ENCODE measurements around the gene MACF1. TPM values are rescaled to one million over a fixed set of nuclear protein-coding genes. Genes with fewer than 3 reads are reported as not detected.
A peak's percentile ranks its signal among the peaks of the same experiment; 100 is the strongest.

MACF1 gene
- total RNA-seq, 1 experiment from 2014 or later, result 190 TPM

- Mint-ChIP-seq H3K9me3 (no peaks in the 10 kb centered on the region), H3K4me1 (peaks cover 48 to 58% of the 10 kb centered on the region in 2 experiments), H3K27me3 (ENCODE audit: low read depth) (no peaks in the 10 kb centered on the region), H3K4me3 (no peak overlapping the region), H3K27ac (peak overlapping the region in 1 of 3 experiments; percentile 65; a peak in 3 of 7 replicates), H3K36me3 (ENCODE audit: insufficient read depth in 1 of 3, low read depth in 3 of 3) (no peaks in the 10 kb centered on the region; a peak in 2 of 7 replicates)
- Histone ChIP-seq H3K9me3 (ENCODE audit: control insufficient read depth, low read depth, low read length) (no peaks in the 10 kb centered on the region), H3K4ac (ENCODE audit: low read depth, low read length) (no peak overlapping the region), H3K9ac (ENCODE audit: extremely low read depth, insufficient read length, low read length) (no peak overlapping the region), H4K5ac (ENCODE audit: insufficient read length, low read depth, low read length) (no peak overlapping the region), H3K4me2 (ENCODE audit: insufficient read depth, insufficient read length, low read length) (no peak overlapping the region), H2BK15ac (ENCODE audit: low read depth, low read length) (no peak overlapping the region), H4K8ac (replicated peaks; ENCODE audit: insufficient read length, low read depth, low read length) (no peak overlapping the region), H2BK20ac (ENCODE audit: low read depth, low read length, poor library complexity, severe bottlenecking) (no peak overlapping the region), H3T11ph (ENCODE audit: low read length) (no peak overlapping the region), H2AK5ac (ENCODE audit: insufficient read length, low read length) (no peak overlapping the region), H2BK120ac (ENCODE audit: low read depth, low read length, poor library complexity, severe bottlenecking) (no peak overlapping the region), H3K56ac (ENCODE audit: insufficient read length, low read depth, low read length) (no peak overlapping the region), H2BK5ac (ENCODE audit: insufficient read length, low read length) (no peak overlapping the region), H3K23me2 (ENCODE audit: insufficient read length, low read depth, low read length, poor library complexity, severe bottlenecking) (peaks cover 7% of the 10 kb centered on the region), H3K4me1 (ENCODE audit: insufficient read depth, low read length) (peaks cover 7% of the 10 kb centered on the region; the same call in 1 of the 2 replicates), H4K91ac (ENCODE audit: insufficient read length, low read depth, low read length) (no peak overlapping the region), H3K27ac (ENCODE audit: insufficient read length, low read depth, low read length) (no peak overlapping the region), H2AFZ (ENCODE audit: low read length) (no peak overlapping the region), H3K18ac (ENCODE audit: insufficient read length, low read depth, low read length) (no peak overlapping the region), H2BK12ac (ENCODE audit: insufficient read length, low read depth, low read length) (no peak overlapping the region), H3K14ac (ENCODE audit: insufficient read depth, low read length) (no peak overlapping the region), H3K23ac (ENCODE audit: insufficient read length, low read depth, low read length) (no peak overlapping the region), H3K79me1 (ENCODE audit: insufficient read depth, low read depth, low read length, poor library complexity, severe bottlenecking) (peaks cover 6% of the 10 kb centered on the region), H3K27me3 (ENCODE audit: insufficient read depth, low read length) (no peaks in the 10 kb centered on the region), H3K79me2 (ENCODE audit: insufficient read depth, low read length) (peaks cover 14% of the 10 kb centered on the region; the same call in 1 of the 2 replicates), H4K20me1 (ENCODE audit: control insufficient read depth, insufficient read depth, insufficient read length) (no peaks in the 10 kb centered on the region)
- TF ChIP-seq CTCF (conservative IDR thresholded peaks at IDR 0.05), result peak; percentile 39; the same call in 2 of the 3 replicates
- no peak for DNase-seq
- WGBS (ENCODE audit: extremely low coverage, insufficient read length, low lambda C conversion rate), result no CpG with 5 or more reads among the region's 1 CpG
These were observed 61.8 kb downstream of the MACF1 start for GRCh38 chr1:39266269-39266668.
